Hepatocyte (in vitro differentiated cells): ENCODE results near the gene COL21A1. TPM values are rescaled to one million over a fixed set of nuclear protein-coding genes. Genes with fewer than 3 reads are reported as not detected.

Source experiments
- DNase-seq: peaks from one replicate; pipeline ENCODE4 v3.0.0-alpha.2; 2016; ENCODE audit warnings: low spot score
- H2AFZ ChIP-seq: fragments of 200-600 bp; sonication (generic); 2 replicates; pipeline ENCODE4 v1.6.0; 2016; ENCODE audit warnings: antibody characterized with exemption, mild to moderate bottlenecking
- H3K27ac ChIP-seq: fragments of 200-600 bp; sonication (generic); 2 replicates; pipeline ENCODE4 v1.5.1; 2016; ENCODE audit warnings: mild to moderate bottlenecking
- H3K27me3 ChIP-seq: fragments of 200-600 bp; sonication (generic); 2 replicates; pipeline ENCODE4 v1.6.1; 2016
- H3K36me3 ChIP-seq: fragments of 200-600 bp; sonication (generic); replicated peaks from 2 replicates; pipeline ENCODE4 v1.5.1; 2016; ENCODE audit warnings: low read depth; ENCODE audit not compliant: insufficient read depth
- H3K4me1 ChIP-seq: fragments of 200-600 bp; sonication (generic); 2 replicates; pipeline ENCODE4 v1.5.1; 2016; ENCODE audit warnings: mild to moderate bottlenecking, moderate library complexity; ENCODE audit not compliant: insufficient read depth
- H3K4me2 ChIP-seq: fragments of 200-600 bp; sonication (generic); 2 replicates; pipeline ENCODE4 v1.6.0; 2016
- H3K4me3 ChIP-seq: fragments of 200-600 bp; sonication (generic); 2 replicates; pipeline ENCODE4 v1.5.1; 2016; ENCODE audit warnings: mild to moderate bottlenecking
- H3K79me2 ChIP-seq: fragments of 200-600 bp; sonication (generic); 2 replicates; pipeline ENCODE4 v1.6.0; 2017; ENCODE audit warnings: mild to moderate bottlenecking
- H3K9me2 ChIP-seq: fragments of 200-600 bp; sonication (generic); replicated peaks from 2 replicates; pipeline ENCODE4 v1.6.0; 2017; ENCODE audit warnings: mild to moderate bottlenecking; ENCODE audit not compliant: insufficient read depth
- H3K9me3 ChIP-seq: fragments of 200-600 bp; sonication (generic); 2 replicates; pipeline ENCODE4 v1.5.1; 2016; ENCODE audit warnings: low read depth, mild to moderate bottlenecking
- H4K20me1 ChIP-seq: fragments of 200-600 bp; sonication (generic); 2 replicates; pipeline ENCODE4 v1.6.0; 2016; ENCODE audit warnings: mild to moderate bottlenecking; ENCODE audit not compliant: insufficient read depth, poor library complexity, severe bottlenecking
- CTCF ChIP-seq: fragments of 200-600 bp; sonication (generic); IDR thresholded peaks from 2 replicates; pipeline ENCODE4 v1.5.1; 2016; ENCODE audit warnings: antibody characterized with exemption, mild to moderate bottlenecking; ENCODE audit not compliant: poor library complexity
- EZH2 ChIP-seq: fragments of 200-600 bp; sonication (generic); IDR thresholded peaks from 2 replicates; pipeline ENCODE4 v1.6.1; 2016; ENCODE audit warnings: antibody characterized with exemption, mild to moderate bottlenecking, borderline replicate concordance
- EZH2phosphoT487 ChIP-seq: fragments of 200-600 bp; sonication (generic); IDR thresholded peaks from one replicate; pipeline ENCODE4 v1.6.1; 2018; ENCODE audit warnings: antibody characterized with exemption, mild to moderate bottlenecking, low read depth, moderate library complexity; ENCODE audit not compliant: unreplicated experiment, severe bottlenecking
- WGBS: methylation state at CpG from one replicate; pipeline ENCODE4 v1.1.6; 2016; ENCODE audit warnings: low lambda C conversion rate; ENCODE audit errors: missing lambda C conversion rate; 5-methylcytosine and 5-hydroxymethylcytosine counted together
- polyA plus RNA-seq: library from polyadenylated mRNA; unstranded; fragments of >200 nt; fragmentation: Nextera tagmentation; extraction: Ambion mirVana; gene quantifications from 2 replicates; pipeline ENCODE4 v1.2.1, GENCODE V29; 2016
- total RNA-seq: library from RNA; depleted of rRNA; stranded (reverse); fragments of >200 nt; gene quantifications from 2 replicates; pipeline ENCODE4 v1.2.3, GENCODE V29; 2014

COL21A1 gene
- total and polyA plus RNA-seq, 2 experiments from 2014 or later: 36.2 to 44.7 TPM

GRCh38 chr6:56214041-56214702, 33.2 kb downstream of the COL21A1 start:
- H3K4me2 ChIP-seq: no peak overlapping the region
- H3K79me2 ChIP-seq: no peaks in the 10 kb centered on the region
- no peak overlapping the region for H3K27ac ChIP-seq
- H2AFZ ChIP-seq: no peak overlapping the region
- H3K9me2 ChIP-seq: no peaks in the 10 kb centered on the region
- H3K36me3 ChIP-seq: no peaks in the 10 kb centered on the region
- H3K27me3 ChIP-seq: no peaks in the 10 kb centered on the region
- H4K20me1 ChIP-seq: no peaks in the 10 kb centered on the region
- DNase-seq: no peak
- TF ChIP-seq EZH2: no peak
- no peak for TF ChIP-seq EZH2phosphoT487
- no peak for TF ChIP-seq CTCF
- no peaks in the 10 kb centered on the region for H3K9me3 ChIP-seq
- no peaks in the 10 kb centered on the region for H3K4me1 ChIP-seq
- H3K4me3 ChIP-seq: no peak overlapping the region

GRCh38 chr6:56211724-56212123, 35.7 kb downstream of the COL21A1 start:
- Histone ChIP-seq H3K4me1 (no peaks in the 10 kb centered on the region), H4K20me1 (no peaks in the 10 kb centered on the region), H3K27me3 (no peaks in the 10 kb centered on the region), H2AFZ (no peak overlapping the region), H3K4me3 (no peak overlapping the region), H3K4me2 (no peak overlapping the region), H3K36me3 (no peaks in the 10 kb centered on the region), H3K27ac (no peak overlapping the region), H3K9me3 (no peaks in the 10 kb centered on the region), H3K79me2 (no peaks in the 10 kb centered on the region), H3K9me2 (no peaks in the 10 kb centered on the region)
- TF ChIP-seq EZH2 (no peak), CTCF (no peak), EZH2phosphoT487 (no peak)
- WGBS: 72% methylated on average over 2 of the region's 2 CpGs
- DNase-seq: no peak

GRCh38 chr6:56204134-56204533, 43.2 kb downstream of the COL21A1 start:
- no peaks in the 10 kb centered on the region for H3K9me3 ChIP-seq
- no peaks in the 10 kb centered on the region for H3K79me2 ChIP-seq
- no peaks in the 10 kb centered on the region for H3K4me1 ChIP-seq
- no peaks in the 10 kb centered on the region for H3K9me2 ChIP-seq
- no peak overlapping the region for H3K27ac ChIP-seq
- no peak overlapping the region for H2AFZ ChIP-seq
- TF ChIP-seq EZH2 (no peak), EZH2phosphoT487 (no peak), CTCF (no peak)
- no peaks in the 10 kb centered on the region for H3K36me3 ChIP-seq
- H3K27me3 ChIP-seq: no peaks in the 10 kb centered on the region
- 69% methylated on average over 4 of the region's 4 CpGs for WGBS
- no peaks in the 10 kb centered on the region for H4K20me1 ChIP-seq
- DNase-seq: no peak
- H3K4me3 ChIP-seq: no peak overlapping the region
- H3K4me2 ChIP-seq: no peak overlapping the region
